ENCODE data around the gene SASH1.
A peak's percentile ranks its signal among the peaks of the same experiment; 100 is the strongest.

The SASH1 gene

DNA sequence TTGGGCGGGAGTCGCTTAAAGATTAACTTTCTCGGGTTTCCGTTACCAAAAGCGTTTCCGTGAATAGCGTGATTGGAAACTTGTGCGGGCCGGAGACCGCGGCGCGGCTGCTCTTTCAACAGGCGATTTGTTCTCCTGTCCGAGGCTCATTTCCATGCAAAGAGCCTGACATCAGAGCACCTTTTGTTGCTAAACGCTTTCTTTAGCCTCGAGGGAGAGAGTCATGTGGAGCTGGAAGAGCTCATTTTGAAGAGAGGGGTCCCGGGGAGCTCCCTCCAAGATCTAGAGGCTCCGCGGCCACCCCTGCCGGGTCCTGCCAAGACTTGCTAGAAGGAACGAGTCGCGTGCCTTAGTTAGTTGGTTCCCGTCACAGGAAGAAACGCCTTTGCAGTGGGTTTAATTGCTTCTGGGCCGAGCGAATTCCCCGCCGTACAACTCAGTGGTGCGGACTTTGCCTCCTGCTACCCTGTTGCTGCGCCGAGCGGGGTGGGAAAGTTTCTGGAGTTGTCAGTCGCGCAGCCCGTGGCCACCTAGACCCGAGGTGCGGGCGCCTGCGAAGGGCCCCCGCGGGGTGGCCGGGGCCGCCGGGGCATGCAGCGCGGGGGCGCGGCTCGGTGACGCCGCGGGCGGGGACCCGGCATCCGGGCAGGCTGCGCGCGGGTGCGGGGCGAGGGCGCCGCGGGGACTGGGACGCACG is at the start of gene SASH1:
TSS of gene SASH1 (plus strand) at position 489 of the 697 bp plus-strand sequence. CDS start 230 bp downstream, outside the sequence.
- no peaks in the 10 kb centered on the region for H3K9me3 Mint-ChIP-seq

DNA sequence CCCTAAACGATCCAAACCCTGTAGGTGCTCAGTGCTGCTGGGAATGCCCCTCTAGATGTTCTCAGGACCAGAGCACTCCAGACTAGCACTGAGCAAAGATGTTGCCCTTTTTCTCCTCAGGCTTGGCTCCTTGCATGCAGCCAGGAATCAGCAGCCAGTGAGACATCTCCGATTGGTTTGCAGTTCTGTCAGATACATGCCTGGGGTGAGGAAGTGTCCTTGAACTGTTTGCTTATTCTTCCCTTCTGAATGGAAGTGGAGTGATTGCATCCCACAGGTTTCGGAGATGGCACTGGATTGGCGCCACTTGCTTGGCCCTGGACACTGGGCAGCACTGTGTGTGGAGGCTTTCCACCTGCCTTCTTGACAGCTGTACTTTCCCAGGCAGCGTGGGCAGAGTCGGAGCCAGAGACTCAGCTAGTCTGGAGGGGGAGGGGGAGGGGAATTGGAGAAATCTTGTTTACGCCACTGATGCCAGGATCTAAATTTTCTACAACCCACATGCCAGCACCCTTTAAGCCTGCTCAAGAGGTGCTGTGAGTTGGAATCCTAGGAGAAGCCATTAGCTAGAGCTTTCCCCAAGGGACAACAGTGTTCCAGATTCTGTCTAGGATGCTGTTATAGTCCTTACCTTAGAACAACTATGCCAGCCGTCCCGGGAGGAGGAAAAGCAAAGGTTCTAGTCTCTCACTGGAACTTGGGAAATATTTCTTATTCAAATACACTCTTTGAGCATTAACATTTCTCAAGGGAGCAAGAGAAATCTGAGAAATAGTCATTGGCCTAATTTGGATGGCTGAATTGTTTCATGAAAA is 49.2 kb upstream of the SASH1 start:
- Mint-ChIP-seq H3K4me1 (no peaks in the 10 kb centered on the region), H3K4me3 (no peak overlapping the region), H3K27me3 (peaks cover 15% of the 10 kb centered on the region), H3K36me3 (no peaks in the 10 kb centered on the region), H3K9me3 (no peaks in the 10 kb centered on the region), H3K27ac (no peak overlapping the region)
- CTCF ChIA-PET, result no interaction called here
- no peak for DNase-seq

More for the DNA sequence above, at the start of gene SASH1:
- Mint-ChIP-seq H3K27ac (no peak within 1 kb of the TSS), H3K27me3 (peaks cover 65% of the 10 kb centered on the region), H3K36me3 (peaks cover 6% of the 10 kb centered on the region), H3K4me1 (peaks cover 12% of the 10 kb centered on the region), H3K4me3 (peak within 1 kb of the TSS; percentile 76)
- CTCF ChIA-PET, result no interaction called here
- peak; percentile 33 for DNase-seq

DNA sequence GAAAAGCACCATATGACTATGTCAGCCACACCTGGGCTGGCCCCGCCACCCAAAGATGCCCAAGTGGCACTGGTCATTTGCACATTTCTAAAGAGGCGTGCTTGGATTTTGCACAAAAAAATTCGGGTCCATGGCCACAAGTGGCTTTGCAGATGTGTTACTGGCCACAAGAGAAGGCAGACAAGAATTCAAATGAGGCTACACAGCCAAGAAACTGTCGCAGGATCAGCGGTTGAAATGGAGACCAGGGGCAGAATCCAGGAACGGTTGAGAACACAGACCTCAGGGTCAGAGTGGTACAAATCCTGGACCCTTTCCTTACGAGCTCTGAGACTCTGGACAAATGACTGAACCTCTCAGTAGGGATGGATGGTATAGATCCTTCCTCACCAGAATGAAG is 48.6 kb upstream of the SASH1 start:
- Mint-ChIP-seq H3K36me3 (no peaks in the 10 kb centered on the region), H3K4me3 (no peak overlapping the region), H3K4me1 (no peaks in the 10 kb centered on the region), H3K27me3 (peaks cover 9% of the 10 kb centered on the region), H3K27ac (no peak overlapping the region), H3K9me3 (no peaks in the 10 kb centered on the region)
- CTCF ChIA-PET, result interaction anchor here (0.6 to 1.3 kb wide), 2 partner anchors 8 to 231 kb away, joined by 3 read pairs; no protein-coding TSS in a partner anchor
- DNase-seq, result no peak

DNA sequence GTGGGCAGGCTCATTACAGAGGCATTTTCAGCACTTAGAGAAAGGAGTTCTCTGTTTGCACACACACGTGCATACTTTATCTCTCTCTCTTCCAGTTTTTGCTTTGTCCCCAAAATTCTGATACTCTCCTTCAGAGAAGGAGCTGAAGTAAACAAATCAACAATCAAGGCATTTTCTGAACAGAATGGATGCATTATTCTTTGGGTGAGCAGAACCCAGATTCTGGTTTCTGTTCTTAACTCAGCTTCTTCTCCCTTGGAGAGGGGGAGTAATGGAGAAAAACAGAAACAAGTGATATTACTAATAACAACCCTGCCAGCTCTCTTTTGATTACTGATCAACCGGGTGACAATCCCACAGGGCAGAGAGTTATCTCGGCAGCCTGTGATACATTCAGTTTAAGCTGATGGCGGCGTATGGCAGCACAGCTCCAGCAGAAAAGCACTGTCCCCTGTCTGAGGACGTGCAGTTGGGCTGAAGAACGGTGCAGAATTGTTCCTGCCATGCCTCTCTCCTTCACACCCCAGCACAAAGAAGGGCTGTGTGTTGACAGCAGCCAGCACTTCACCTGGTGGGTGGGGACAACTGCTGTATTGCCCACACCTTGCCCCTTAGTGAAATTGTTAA is 47.3 kb upstream of the SASH1 start:
- CTCF ChIA-PET, result interaction anchor here (1.3 kb wide), 1 partner anchor 9 kb away, joined by 3 read pairs; no protein-coding TSS in a partner anchor
- H3K9me3 Mint-ChIP-seq, result no peaks in the 10 kb centered on the region
- no peaks in the 10 kb centered on the region for H3K4me1 Mint-ChIP-seq
- H3K36me3 Mint-ChIP-seq, result no peaks in the 10 kb centered on the region
- no peak for DNase-seq
- H3K27ac Mint-ChIP-seq, result no peak overlapping the region
- no peak overlapping the region for H3K4me3 Mint-ChIP-seq
- H3K27me3 Mint-ChIP-seq, result peaks cover 9% of the 10 kb centered on the region

DNA sequence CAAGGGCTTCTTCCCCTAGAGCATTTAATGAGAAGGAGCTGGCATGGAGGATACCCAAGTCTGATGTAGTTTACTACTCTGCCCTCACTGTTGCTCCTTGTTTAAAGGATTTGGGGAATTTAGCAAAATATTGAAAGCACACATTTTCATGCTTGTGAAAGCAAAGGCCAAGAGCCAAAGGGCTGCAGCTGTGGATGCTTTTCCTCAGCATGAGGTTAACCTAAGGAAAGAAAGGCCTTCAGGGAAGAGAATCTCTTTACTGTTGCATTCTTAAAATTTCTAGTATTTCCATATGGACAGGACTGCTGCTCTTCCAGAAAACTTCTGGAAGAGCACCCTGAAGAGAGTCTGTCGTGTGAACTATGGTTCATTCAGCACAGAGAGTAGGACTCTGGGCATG is 45.9 kb upstream of the SASH1 start:
- no peak for DNase-seq
- no peaks in the 10 kb centered on the region for H3K4me1 Mint-ChIP-seq
- no peaks in the 10 kb centered on the region for H3K36me3 Mint-ChIP-seq
- H3K9me3 Mint-ChIP-seq, result no peaks in the 10 kb centered on the region
- H3K27ac Mint-ChIP-seq, result no peak overlapping the region
- CTCF ChIA-PET, result no interaction called here
- H3K27me3 Mint-ChIP-seq, result peaks cover 9% of the 10 kb centered on the region
- no peak overlapping the region for H3K4me3 Mint-ChIP-seq

DNA sequence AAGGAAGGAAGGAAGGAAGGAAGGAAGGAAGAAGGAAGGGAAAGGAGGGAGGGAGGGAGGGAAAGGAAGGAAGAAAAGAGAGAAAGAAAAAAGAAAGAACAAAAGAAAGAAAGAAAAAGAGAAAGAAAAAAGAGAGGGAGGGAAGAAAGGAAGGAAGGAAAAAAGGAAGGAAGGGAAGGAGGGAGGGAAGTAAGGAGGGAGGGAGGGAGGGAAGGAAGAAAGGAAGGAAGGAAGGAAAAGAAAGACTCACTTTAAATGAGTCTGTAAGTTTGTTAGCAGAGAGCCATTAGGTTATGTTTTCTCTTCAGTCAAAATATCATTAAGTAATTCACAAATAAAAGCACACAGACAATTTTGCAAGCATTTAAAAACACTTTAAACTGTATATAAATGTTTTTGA is 44.0 kb upstream of the SASH1 start:
- Mint-ChIP-seq H3K27me3 (peaks cover 9% of the 10 kb centered on the region), H3K27ac (no peak overlapping the region), H3K36me3 (no peaks in the 10 kb centered on the region), H3K9me3 (no peaks in the 10 kb centered on the region), H3K4me3 (no peak overlapping the region), H3K4me1 (no peaks in the 10 kb centered on the region)
- CTCF ChIA-PET, result no interaction called here
- DNase-seq, result no peak

DNA sequence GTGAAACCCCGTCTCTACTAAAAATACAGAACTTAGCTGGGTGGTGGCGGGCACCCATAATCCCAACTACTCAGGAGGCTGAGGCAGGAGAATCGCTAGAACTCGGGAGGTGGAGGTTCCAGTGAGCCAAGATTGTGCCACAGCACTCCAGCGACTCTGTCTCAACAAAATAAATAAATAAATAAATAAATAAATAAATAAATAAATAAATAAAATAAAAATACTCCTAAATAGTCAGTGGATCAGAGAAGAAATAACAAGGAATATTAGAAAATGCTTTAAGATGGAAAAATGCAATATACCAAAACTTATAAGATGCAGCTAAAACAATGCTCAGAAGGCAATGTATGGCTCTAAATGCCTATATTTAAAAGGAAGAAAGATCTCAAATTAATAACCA is 39.0 kb upstream of the SASH1 start:
- CTCF ChIA-PET, result no interaction called here
- Mint-ChIP-seq H3K4me3 (no peak overlapping the region), H3K9me3 (no peaks in the 10 kb centered on the region), H3K27me3 (no peaks in the 10 kb centered on the region), H3K36me3 (no peaks in the 10 kb centered on the region), H3K27ac (no peak overlapping the region), H3K4me1 (no peaks in the 10 kb centered on the region)
- no peak for DNase-seq

DNA sequence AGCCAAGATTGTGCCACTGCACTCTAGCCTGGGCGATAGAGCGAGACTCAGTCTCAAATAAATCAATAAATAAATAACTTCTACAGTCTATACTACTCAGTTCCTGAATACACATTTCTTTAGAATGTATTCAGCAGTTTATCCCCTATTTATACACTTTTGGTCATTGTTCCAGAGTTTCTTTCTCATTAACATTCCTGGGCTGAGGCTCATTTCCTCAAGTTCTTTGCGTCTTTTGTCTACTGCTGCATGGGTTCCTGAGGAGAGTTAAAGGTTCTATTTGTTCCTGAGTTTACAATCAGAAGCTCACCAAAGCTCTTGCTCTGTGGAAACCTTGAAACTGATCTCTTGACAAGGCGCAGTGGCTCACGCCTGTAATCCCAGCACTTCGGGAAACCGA is 37.7 kb upstream of the SASH1 start:
- no peak overlapping the region for H3K27ac Mint-ChIP-seq
- H3K4me1 Mint-ChIP-seq, result no peaks in the 10 kb centered on the region
- H3K36me3 Mint-ChIP-seq, result no peaks in the 10 kb centered on the region
- CTCF ChIA-PET, result no interaction called here
- no peaks in the 10 kb centered on the region for H3K9me3 Mint-ChIP-seq
- no peaks in the 10 kb centered on the region for H3K27me3 Mint-ChIP-seq
- H3K4me3 Mint-ChIP-seq, result no peak overlapping the region
- DNase-seq, result no peak

DNA sequence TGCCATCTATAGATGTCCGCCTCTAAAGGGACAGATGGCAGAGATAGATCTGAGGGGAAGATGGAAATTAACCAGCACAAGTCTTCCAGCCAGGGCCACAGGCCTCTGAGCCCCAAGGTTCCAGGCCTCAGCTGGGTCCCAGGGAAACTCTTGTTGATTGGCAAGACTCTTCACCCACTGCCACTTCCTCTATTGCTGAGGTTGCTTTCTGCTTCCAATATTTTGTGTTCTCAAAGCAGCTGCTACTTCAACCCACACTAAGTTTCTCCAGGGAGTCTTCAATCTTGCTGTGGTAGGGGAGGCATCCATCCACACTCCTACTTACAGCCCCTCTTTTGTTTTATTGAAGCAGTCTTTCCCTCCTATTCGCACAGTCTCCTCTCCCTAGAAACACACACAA is 36.4 kb upstream of the SASH1 start:
- no peaks in the 10 kb centered on the region for H3K36me3 Mint-ChIP-seq
- H3K9me3 Mint-ChIP-seq, result no peaks in the 10 kb centered on the region
- no peak overlapping the region for H3K4me3 Mint-ChIP-seq
- H3K27me3 Mint-ChIP-seq, result no peaks in the 10 kb centered on the region
- H3K4me1 Mint-ChIP-seq, result no peaks in the 10 kb centered on the region
- CTCF ChIA-PET, result no interaction called here
- H3K27ac Mint-ChIP-seq, result no peak overlapping the region
- DNase-seq, result no peak

DNA sequence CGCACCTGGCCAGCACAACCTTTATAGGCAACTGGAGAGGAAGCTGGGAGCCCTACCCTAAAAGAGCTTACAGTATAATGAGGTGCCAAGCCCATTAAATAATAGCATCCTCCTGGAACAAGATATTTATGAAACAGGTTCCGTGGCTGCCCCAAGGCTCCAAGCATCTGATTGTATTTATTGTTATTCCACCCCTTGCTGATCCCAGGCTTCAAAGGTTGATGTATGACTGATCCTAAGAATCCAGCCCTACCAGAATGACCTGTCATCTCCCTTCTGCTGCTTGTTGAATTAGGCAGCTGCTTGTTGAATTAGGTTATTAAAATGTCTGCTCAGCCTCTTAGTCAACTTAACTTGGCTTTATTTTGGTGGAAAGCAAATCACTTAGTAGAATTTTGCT is 35.2 kb upstream of the SASH1 start:
- Mint-ChIP-seq H3K27ac (no peak overlapping the region), H3K9me3 (no peaks in the 10 kb centered on the region), H3K4me1 (no peaks in the 10 kb centered on the region), H3K27me3 (no peaks in the 10 kb centered on the region), H3K36me3 (no peaks in the 10 kb centered on the region), H3K4me3 (no peak overlapping the region)
- DNase-seq, result no peak
- CTCF ChIA-PET, result no interaction called here

DNA sequence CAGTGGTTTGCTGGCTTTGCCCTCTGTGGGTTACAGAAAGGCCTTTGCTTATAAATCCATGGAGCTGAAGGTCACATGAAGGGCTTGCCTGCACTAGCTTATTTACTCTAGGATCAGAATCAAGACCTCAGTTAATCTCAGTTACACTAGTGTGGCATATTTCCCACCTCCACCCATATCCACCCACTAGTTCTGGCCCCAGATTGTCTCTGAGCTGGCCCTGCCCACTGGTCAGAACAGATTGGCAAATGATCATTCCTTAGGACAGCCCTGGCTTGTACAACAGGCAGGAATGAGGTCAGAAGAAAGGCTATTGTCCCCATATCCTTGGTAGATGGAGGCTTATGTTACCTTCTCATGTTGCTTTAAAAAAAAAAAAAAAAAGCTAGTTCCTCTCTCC is 33.3 kb upstream of the SASH1 start:
- Mint-ChIP-seq H3K27ac (no peak overlapping the region), H3K36me3 (no peaks in the 10 kb centered on the region), H3K9me3 (no peaks in the 10 kb centered on the region), H3K27me3 (no peaks in the 10 kb centered on the region), H3K4me1 (no peaks in the 10 kb centered on the region), H3K4me3 (no peak overlapping the region)
- DNase-seq, result no peak
- CTCF ChIA-PET, result no interaction called here

DNA sequence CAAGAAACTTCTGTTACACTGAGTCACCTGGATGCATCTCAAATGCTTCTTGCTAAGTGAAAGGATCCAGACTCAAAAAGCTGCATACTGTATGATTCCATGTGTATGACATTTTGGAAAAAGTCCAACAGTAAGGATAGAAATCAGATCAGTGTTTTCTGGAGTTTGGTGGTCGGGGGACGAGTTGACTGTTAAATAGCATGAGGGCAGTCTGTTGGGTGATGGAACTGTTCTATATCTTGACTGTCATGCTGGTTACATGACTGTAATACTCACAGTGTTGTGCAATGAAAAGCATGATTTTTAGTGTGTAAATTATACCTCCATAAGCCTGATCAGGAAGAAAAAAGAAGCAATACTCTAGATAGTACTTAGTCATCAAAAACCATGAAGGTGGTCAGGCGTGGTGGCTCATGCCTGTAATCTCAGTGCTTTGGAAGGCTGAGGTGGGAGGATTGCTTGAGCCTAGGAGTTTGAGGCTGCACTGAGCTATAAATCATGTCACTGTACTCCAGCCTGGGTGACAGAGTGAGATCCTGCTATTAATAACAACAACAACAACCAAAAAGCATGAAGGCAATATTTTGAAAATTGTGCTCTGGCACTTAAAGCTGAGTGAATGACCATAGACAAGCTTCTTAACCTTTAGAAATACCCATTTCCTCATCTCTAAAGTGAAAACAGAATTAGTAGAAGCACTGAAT is 30.5 kb upstream of the SASH1 start:
- Mint-ChIP-seq H3K27ac (no peak overlapping the region), H3K9me3 (no peaks in the 10 kb centered on the region), H3K4me1 (no peaks in the 10 kb centered on the region), H3K4me3 (no peak overlapping the region), H3K36me3 (no peaks in the 10 kb centered on the region), H3K27me3 (no peaks in the 10 kb centered on the region)
- no peak for DNase-seq
- CTCF ChIA-PET, result no interaction called here

DNA sequence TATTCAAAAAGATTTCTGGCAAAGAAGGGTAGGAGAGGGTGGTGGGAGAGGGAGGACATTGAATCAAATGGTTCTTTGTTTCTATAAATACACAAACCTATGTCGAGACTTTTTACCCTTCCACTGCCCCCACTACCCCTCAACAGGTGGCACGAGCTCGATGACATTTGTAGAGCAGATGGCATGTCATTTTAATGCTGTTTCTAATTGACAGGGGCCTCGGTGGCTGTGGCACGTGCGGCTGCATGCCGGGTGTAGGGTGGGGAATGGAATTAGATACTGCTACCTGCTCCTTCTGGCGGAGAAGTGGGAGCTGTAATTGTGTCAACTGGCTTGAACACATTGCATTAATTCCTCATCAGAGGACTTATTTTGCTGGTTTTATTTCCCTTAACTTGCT is 29.1 kb upstream of the SASH1 start:
- CTCF ChIA-PET, result interaction anchor here (1.0 kb wide), 1 partner anchor 137 kb away, joined by 3 read pairs; no protein-coding TSS in a partner anchor
- DNase-seq, result no peak
- H3K9me3 Mint-ChIP-seq, result no peaks in the 10 kb centered on the region
- no peaks in the 10 kb centered on the region for H3K4me1 Mint-ChIP-seq
- no peak overlapping the region for H3K27ac Mint-ChIP-seq
- H3K27me3 Mint-ChIP-seq, result no peaks in the 10 kb centered on the region
- H3K36me3 Mint-ChIP-seq, result no peaks in the 10 kb centered on the region
- H3K4me3 Mint-ChIP-seq, result no peak overlapping the region

DNA sequence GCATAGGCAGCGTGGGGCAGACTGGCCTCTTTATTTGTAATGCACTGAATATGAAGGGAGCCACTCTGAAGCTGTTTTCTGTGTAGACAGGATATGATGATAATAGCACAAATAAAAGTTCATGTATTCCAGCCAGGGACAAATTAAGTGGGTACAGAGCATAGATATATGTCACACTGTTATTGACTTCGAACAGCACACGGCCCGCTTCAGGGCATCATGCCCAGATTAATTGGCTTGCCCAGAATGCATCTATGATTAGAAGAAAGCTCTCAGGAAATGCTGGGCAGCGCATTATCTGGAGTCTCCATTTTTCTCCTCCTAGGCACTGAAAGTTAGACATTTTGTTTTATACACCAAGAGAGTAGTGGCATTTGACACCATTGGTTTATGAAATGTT is 26.3 kb upstream of the SASH1 start:
- CTCF ChIA-PET, result no interaction called here
- Mint-ChIP-seq H3K9me3 (peaks cover 3% of the 10 kb centered on the region), H3K36me3 (no peaks in the 10 kb centered on the region)

More for the DNA sequence above, 26.3 kb upstream of the SASH1 start:
- H3K4me1 Mint-ChIP-seq, result no peaks in the 10 kb centered on the region
- H3K27ac Mint-ChIP-seq, result no peak overlapping the region
- H3K4me3 Mint-ChIP-seq, result no peak overlapping the region
- H3K27me3 Mint-ChIP-seq, result no peaks in the 10 kb centered on the region
- no peak for DNase-seq

All from activated naive CD4-positive, alpha-beta T cell treated with anti-CD3 and anti-CD28 coated beads, Interleukin-2, amount 10 ng/mL, durations not matched to agents 7 days and 5 days (primary cell).